ENCODE data around the gene OBP2A.
"Not testable (repeated sequence)": the region's sequence is repeated elsewhere in the genome, so short reads cannot be mapped to it uniquely, and the experiment has no call there.

Gene OBP2A

GRCh38 chr9:135513351-135513846 lies 32.5 kb upstream of the OBP2A start:
- no peak overlapping the region for H3K4me3 ChIP-seq (replicated peaks; ENCODE audit: low read depth, low read length)
- no peak for TF ChIP-seq CTCF (IDR thresholded peaks at IDR 0.05; ENCODE audit: low read length, missing control alignments)
- no peak for DNase-seq (ENCODE audit: low read depth)

GRCh38 chr9:135513906-135514305 lies 32.0 kb upstream of the OBP2A start:
- not testable (repeated sequence) for DNase-seq (ENCODE audit: low read depth); H3K4me3 ChIP-seq (replicated peaks; ENCODE audit: low read depth, low read length)

GRCh38 chr9:135514342-135515082 lies 31.4 kb upstream of the OBP2A start:
- TF ChIP-seq CTCF (IDR thresholded peaks at IDR 0.05; ENCODE audit: low read length, missing control alignments) = no peak
- DNase-seq (ENCODE audit: low read depth) = no peak
- H3K4me3 ChIP-seq (replicated peaks; ENCODE audit: low read depth, low read length) = no peak overlapping the region

GRCh38 chr9:135515083-135515951 lies 30.6 kb upstream of the OBP2A start:
- no peak for DNase-seq (ENCODE audit: low read depth)
- H3K4me3 ChIP-seq (replicated peaks; ENCODE audit: low read depth, low read length) = no peak overlapping the region
- TF ChIP-seq CTCF (IDR thresholded peaks at IDR 0.05; ENCODE audit: low read length, missing control alignments) = no peak

GRCh38 chr9:135516132-135516860 lies 29.6 kb upstream of the OBP2A start:
- no peak for DNase-seq (ENCODE audit: low read depth)

GRCh38 chr9:135517407-135517822 lies 28.5 kb upstream of the OBP2A start:
- DNase-seq (ENCODE audit: low read depth) = no peak
- no peak overlapping the region for H3K4me3 ChIP-seq (replicated peaks; ENCODE audit: low read depth, low read length)
- no peak for TF ChIP-seq CTCF (IDR thresholded peaks at IDR 0.05; ENCODE audit: low read length, missing control alignments)

More at GRCh38 chr9:135516132-135516860, 29.6 kb upstream of the OBP2A start:
- no peak overlapping the region for H3K4me3 ChIP-seq (replicated peaks; ENCODE audit: low read depth, low read length)
- TF ChIP-seq CTCF (IDR thresholded peaks at IDR 0.05; ENCODE audit: low read length, missing control alignments) = no peak

All from fibroblast of pulmonary artery (primary cell).